Panc1 (cell line): Measurements from ENCODE around the gene FCHSD2. TPM values are rescaled to one million over a fixed set of nuclear protein-coding genes. Genes with fewer than 3 reads are reported as not detected.

Source experiments
- ATAC-seq: fragments of 200-7000 bp; cut with Tn5 transposase; 2 replicates; pipeline ENCODE4 v1.9.1; 2020; ENCODE audit warnings: mild to moderate bottlenecking, moderate library complexity
- BruUV-seq: library from RNA; stranded (reverse); fragments of 400-500 nt; replicated peaks from 2 replicates; lab custom pipeline; 2021; lab: Mats Ljungman, UMichigan
- CTCF ChIA-PET: fragments of 300-600 bp; sonication (Branson Sonifier 250); formaldehyde crosslinking; loops from one replicate; lab custom pipeline; 2022; ENCODE audit warnings: antibody characterized with exemption; lab: Charles Lee
- POLR2A ChIA-PET: fragments of 300-600 bp; sonication (Branson Sonifier 250); formaldehyde crosslinking; loops from one replicate; lab custom pipeline; 2022; ENCODE audit warnings: antibody characterized with exemption; lab: Charles Lee
- DNase-seq: peaks from one replicate; pipeline ENCODE4 v3.0.0-alpha.2; 2010; ENCODE audit warnings: low read depth, low spot score
- H3K27ac ChIP-seq: 2 replicates; pipeline ENCODE4 v1.5.1; 2011; ENCODE audit warnings: mild to moderate bottlenecking, low read length, inconsistent platforms
- H3K27me3 ChIP-seq: fragments of 200-500 bp; sonication (Bioruptor generic); 2 replicates; pipeline ENCODE4 v1.6.0; 2014; ENCODE audit warnings: low read length, inconsistent platforms; ENCODE audit not compliant: control insufficient read depth, insufficient read depth
- H3K36me3 ChIP-seq: fragments of 200-500 bp; sonication (Bioruptor generic); 2 replicates; pipeline ENCODE4 v1.5.1; 2014; ENCODE audit warnings: inconsistent platforms, mild to moderate bottlenecking, low read length, moderate library complexity; ENCODE audit not compliant: control insufficient read depth, insufficient read depth
- H3K4me1 ChIP-seq: 2 replicates; pipeline ENCODE4 v1.5.1; 2011; ENCODE audit warnings: inconsistent platforms, mild to moderate bottlenecking, low read length, moderate library complexity; ENCODE audit not compliant: control insufficient read depth, insufficient read depth
- H3K4me3 ChIP-seq, 2 experiments: 2 replicates each; pipeline ENCODE4 v1.5.1; 2011 to 2012; ENCODE audit warnings: low read depth in 2 of 2, low read length in 2 of 2, mild to moderate bottlenecking in 2 of 2, inconsistent platforms in 1 of 2, moderate library complexity in 1 of 2
- H3K9me3 ChIP-seq: fragments of 200-500 bp; sonication (Bioruptor generic); 2 replicates; pipeline ENCODE4 v1.5.1; 2014; ENCODE audit warnings: low read depth, mild to moderate bottlenecking, inconsistent platforms, low read length, moderate library complexity; ENCODE audit not compliant: control insufficient read depth, insufficient read depth
- CTCF ChIP-seq: fragments of 450-650 bp; IDR thresholded peaks from 2 replicates; pipeline ENCODE4 v1.5.1; 2017; ENCODE audit warnings: mild to moderate bottlenecking
- POLR2AphosphoS5 ChIP-seq: IDR thresholded peaks from 2 replicates; pipeline ENCODE4 v1.6.1; 2012; ENCODE audit warnings: mild to moderate bottlenecking, low read depth, low read length, moderate library complexity
- REST ChIP-seq, 2 experiments: IDR thresholded peaks; 2 replicates each; pipeline ENCODE4 v1.6.1; 2011 to 2012; ENCODE audit warnings: low read depth in 2 of 2, control low read depth in 1 of 2, low read length in 1 of 2, mild to moderate bottlenecking in 1 of 2, moderate library complexity in 1 of 2; ENCODE audit not compliant: insufficient read depth in 1 of 2
- SIN3A ChIP-seq: IDR thresholded peaks from 2 replicates; pipeline ENCODE4 v1.6.1; 2012; ENCODE audit warnings: low read depth, mild to moderate bottlenecking, low read length, moderate library complexity, borderline replicate concordance; ENCODE audit not compliant: insufficient read depth
- TCF7L2 ChIP-seq: IDR thresholded peaks from 2 replicates; pipeline ENCODE4 v1.6.1; 2011; ENCODE audit warnings: mild to moderate bottlenecking, low read depth, low read length, inconsistent platforms
- in situ Hi-C: cut with HindIII; loops from 2 replicates; pipeline ENCODE4 v1.10.0; 2016; ENCODE audit warnings: low sequenced_read_pairs, low pct_unique_long_range_greater_than_20kb
- intact Hi-C: fragments of 100-400 bp; cut with micrococcal nuclease; formaldehyde crosslinking; loops from one replicate; pipeline ENCODE4 v1.10.0; 2022; ENCODE audit not compliant: unreplicated experiment
- total RNA-seq: library from RNA; stranded (reverse); gene quantifications from one replicate; pipeline ENCODE4 v1.2.1, GENCODE V29; 2021; ENCODE audit not compliant: unreplicated experiment

Gene FCHSD2
- total RNA-seq, 1 experiment from 2014 or later, result 31.8 TPM

- Histone ChIP-seq H3K9me3 (no peaks in the 10 kb centered on the region), H3K36me3 (no peaks in the 10 kb centered on the region), H3K4me1 (no peaks in the 10 kb centered on the region), H3K4me3 (no peak overlapping the region), H3K27ac (no peak overlapping the region), H3K27me3 (no peaks in the 10 kb centered on the region)
- DNase-seq, result no peak
- ATAC-seq, result no peak
- in situ Hi-C loops (no loop called here), intact Hi-C loops (no loop called here)
- TF ChIP-seq SIN3A (no peak), TCF7L2 (no peak), REST (IDR thresholded peaks at IDR 0.05; ENCODE audit: insufficient read depth in 1 of 2, low read depth in 2 of 2, low read length in 1 of 2) (no peak), CTCF (no peak), POLR2AphosphoS5 (no peak)
- POLR2A ChIA-PET, result interaction anchor here (0.7 kb wide), 1 partner anchor 34 kb away, joined by 6 read pairs; no protein-coding TSS in a partner anchor
- no TSS peak for BruUV-seq
- CTCF ChIA-PET, result no interaction called here
Observed at GRCh38 chr11:72983560-72983959, 158.6 kb downstream of the FCHSD2 start.

- TF ChIP-seq CTCF (0 out of 2 replicates have a peak, but pooled peaks have one; percentile 2), REST (IDR thresholded peaks at IDR 0.05; ENCODE audit: insufficient read depth in 1 of 2, low read depth in 2 of 2, low read length in 1 of 2) (no peak)
- Histone ChIP-seq H3K27ac (no peak overlapping the region), H3K27me3 (no peaks in the 10 kb centered on the region), H3K4me1 (no peaks in the 10 kb centered on the region), H3K4me3 (no peak overlapping the region), H3K36me3 (no peaks in the 10 kb centered on the region), H3K9me3 (no peaks in the 10 kb centered on the region)
- DNase-seq, result no peak
- ChIA-PET POLR2A (interaction anchor here (0.6 kb wide), 1 partner anchor 1435 kb away, joined by 3 read pairs; no protein-coding TSS in a partner anchor), CTCF (no interaction called here)
- ATAC-seq, result no peak
- intact Hi-C loops, result no loop called here
- BruUV-seq, result no TSS peak
- in situ Hi-C loops, result no loop called here
Observed at GRCh38 chr11:72981971-72982685, 160.0 kb downstream of the FCHSD2 start.
